ENCODE data around the gene DDX3X.

Gene DDX3X

DNA sequence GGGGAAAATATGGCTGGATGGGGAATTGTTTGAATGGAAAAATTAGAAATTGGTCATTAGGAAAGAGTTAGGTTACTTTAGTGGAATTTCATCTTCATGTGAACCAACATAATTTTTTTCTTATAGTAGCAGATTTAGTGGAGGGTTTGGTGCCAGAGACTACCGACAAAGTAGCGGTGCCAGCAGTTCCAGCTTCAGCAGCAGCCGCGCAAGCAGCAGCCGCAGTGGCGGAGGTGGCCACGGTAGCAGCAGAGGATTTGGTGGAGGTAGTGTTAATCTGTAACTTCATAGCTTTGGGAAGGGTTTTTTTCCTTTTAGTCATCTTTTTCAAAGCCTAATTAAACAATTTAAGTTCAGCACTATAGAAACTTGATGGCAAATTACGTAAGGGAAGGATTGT, 13.2 kb downstream of the DDX3X start:
- H2AFZ ChIP-seq (ENCODE audit: low read depth), result no peak overlapping the region
- TF ChIP-seq, protein P1, sequence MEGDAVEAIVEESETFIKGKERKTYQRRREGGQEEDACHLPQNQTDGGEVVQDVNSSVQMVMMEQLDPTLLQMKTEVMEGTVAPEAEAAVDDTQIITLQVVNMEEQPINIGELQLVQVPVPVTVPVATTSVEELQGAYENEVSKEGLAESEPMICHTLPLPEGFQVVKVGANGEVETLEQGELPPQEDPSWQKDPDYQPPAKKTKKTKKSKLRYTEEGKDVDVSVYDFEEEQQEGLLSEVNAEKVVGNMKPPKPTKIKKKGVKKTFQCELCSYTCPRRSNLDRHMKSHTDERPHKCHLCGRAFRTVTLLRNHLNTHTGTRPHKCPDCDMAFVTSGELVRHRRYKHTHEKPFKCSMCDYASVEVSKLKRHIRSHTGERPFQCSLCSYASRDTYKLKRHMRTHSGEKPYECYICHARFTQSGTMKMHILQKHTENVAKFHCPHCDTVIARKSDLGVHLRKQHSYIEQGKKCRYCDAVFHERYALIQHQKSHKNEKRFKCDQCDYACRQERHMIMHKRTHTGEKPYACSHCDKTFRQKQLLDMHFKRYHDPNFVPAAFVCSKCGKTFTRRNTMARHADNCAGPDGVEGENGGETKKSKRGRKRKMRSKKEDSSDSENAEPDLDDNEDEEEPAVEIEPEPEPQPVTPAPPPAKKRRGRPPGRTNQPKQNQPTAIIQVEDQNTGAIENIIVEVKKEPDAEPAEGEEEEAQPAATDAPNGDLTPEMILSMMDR (conservative IDR thresholded peaks at IDR 0.05; ENCODE audit: low read depth, low read length), result no peak
- no peak overlapping the region for H3K4me2 ChIP-seq
- no peaks in the 10 kb centered on the region for H3K4me1 ChIP-seq (ENCODE audit: low read depth, poor library complexity, severe bottlenecking)
- H4K20me1 ChIP-seq (ENCODE audit: insufficient read depth), result no peaks in the 10 kb centered on the region; the same call in 1 of the 2 replicates
- H3K79me2 ChIP-seq (ENCODE audit: insufficient read depth, low read depth), result peaks cover 21% of the 10 kb centered on the region; the same call in 1 of the 2 replicates
- H3K4me3 ChIP-seq (IDR thresholded peaks at IDR 0.05; ENCODE audit: insufficient read depth, low read depth, low read length), result no peak overlapping the region
- H3K36me3 ChIP-seq (ENCODE audit: insufficient read depth), result peaks cover 40% of the 10 kb centered on the region; the same call in 1 of the 2 replicates
- no peak overlapping the region for H3K9ac ChIP-seq
- no peaks in the 10 kb centered on the region for H3K27me3 ChIP-seq (ENCODE audit: insufficient read depth, low read depth)
- H3K27ac ChIP-seq, result no peak overlapping the region

DNA sequence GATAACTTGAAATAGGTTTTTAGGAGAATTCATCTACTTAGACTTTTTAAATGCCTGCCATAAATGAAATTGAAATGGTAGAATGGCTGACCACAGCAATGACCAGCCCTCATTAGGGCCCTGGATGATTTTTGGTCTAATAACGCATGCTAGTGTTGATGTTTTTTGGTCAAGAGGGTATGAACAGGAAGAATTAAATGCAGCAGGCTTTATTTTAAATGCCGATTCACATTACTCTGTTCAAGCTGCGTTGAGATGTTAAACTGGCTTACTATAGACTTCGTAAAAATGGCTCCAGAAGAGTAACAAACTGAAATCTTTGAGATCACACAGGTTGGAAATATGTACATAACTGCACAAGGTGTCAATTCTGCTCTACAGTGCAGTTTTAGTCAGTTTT, 14.6 kb downstream of the DDX3X start:
- no peaks in the 10 kb centered on the region for H4K20me1 ChIP-seq (ENCODE audit: insufficient read depth)
- H2AFZ ChIP-seq (ENCODE audit: low read depth), result no peak overlapping the region
- H3K4me3 ChIP-seq (IDR thresholded peaks at IDR 0.05; ENCODE audit: insufficient read depth, low read depth, low read length), result no peak overlapping the region
- H3K27ac ChIP-seq, result no peak overlapping the region
- H3K27me3 ChIP-seq (ENCODE audit: insufficient read depth, low read depth), result no peaks in the 10 kb centered on the region
- peaks cover 30% of the 10 kb centered on the region; the same call in 1 of the 2 replicates for H3K36me3 ChIP-seq (ENCODE audit: insufficient read depth)
- H3K9ac ChIP-seq, result no peak overlapping the region
- H3K79me2 ChIP-seq (ENCODE audit: insufficient read depth, low read depth), result peaks cover 11% of the 10 kb centered on the region; the same call in 1 of the 2 replicates
- H3K4me2 ChIP-seq, result no peak overlapping the region
- no peaks in the 10 kb centered on the region for H3K4me1 ChIP-seq (ENCODE audit: low read depth, poor library complexity, severe bottlenecking)
- TF ChIP-seq, protein P1 (conservative IDR thresholded peaks at IDR 0.05; ENCODE audit: low read depth, low read length), result no peak

DNA sequence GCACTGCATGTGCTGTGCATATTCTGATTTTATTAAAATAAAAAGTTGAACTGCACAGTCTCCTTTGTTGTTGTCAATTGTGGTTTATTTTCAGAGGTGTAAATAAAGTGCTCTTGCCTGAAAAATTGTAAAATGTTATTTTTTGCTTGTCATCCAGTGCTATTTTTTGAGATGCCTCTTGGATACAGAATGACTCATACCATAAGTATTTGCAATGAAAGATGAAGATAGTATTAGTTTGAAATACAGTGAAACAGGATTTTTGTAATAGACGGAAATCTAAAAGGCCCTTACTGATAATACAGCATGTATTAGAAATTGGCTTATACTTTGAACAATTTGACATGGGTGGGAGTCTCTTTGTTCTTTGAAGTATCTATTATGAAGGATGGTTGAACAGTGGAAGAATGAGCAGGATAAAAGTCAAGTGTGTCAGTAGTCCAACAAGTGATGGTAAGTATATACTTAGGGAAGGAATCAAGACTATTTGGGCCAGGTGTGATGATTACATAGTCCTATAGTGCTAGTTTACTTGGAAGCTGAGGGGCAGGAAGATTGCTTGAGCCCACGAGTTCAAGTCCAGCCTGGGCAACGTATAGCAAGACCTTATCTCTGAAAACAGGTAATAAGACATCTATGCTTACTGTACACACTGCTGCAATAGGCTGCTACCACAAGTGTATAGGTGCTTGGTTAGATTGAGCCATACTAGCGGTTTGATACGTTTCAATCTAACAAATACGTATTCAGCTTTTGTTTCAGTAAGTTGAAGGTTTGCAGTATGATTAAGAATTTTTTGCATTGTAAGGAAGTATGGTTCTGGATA, 16.4 kb downstream of the DDX3X start:
- Histone ChIP-seq H3K27me3 (ENCODE audit: insufficient read depth, low read depth) (no peaks in the 10 kb centered on the region), H3K4me3 (IDR thresholded peaks at IDR 0.05; ENCODE audit: insufficient read depth, low read depth, low read length) (no peak overlapping the region), H3K27ac (no peak overlapping the region), H3K36me3 (ENCODE audit: insufficient read depth) (peaks cover 17% of the 10 kb centered on the region; the same call in 1 of the 2 replicates), H3K4me1 (ENCODE audit: low read depth, poor library complexity, severe bottlenecking) (no peaks in the 10 kb centered on the region), H4K20me1 (ENCODE audit: insufficient read depth) (no peaks in the 10 kb centered on the region), H3K79me2 (ENCODE audit: insufficient read depth, low read depth) (0 out of 2 replicates have a peak, but pooled peaks cover 5% of the 10 kb centered on the region), H3K4me2 (no peak overlapping the region), H2AFZ (ENCODE audit: low read depth) (no peak overlapping the region), H3K9ac (no peak overlapping the region)
- TF ChIP-seq, protein P1 (conservative IDR thresholded peaks at IDR 0.05; ENCODE audit: low read depth, low read length), result no peak

DNA sequence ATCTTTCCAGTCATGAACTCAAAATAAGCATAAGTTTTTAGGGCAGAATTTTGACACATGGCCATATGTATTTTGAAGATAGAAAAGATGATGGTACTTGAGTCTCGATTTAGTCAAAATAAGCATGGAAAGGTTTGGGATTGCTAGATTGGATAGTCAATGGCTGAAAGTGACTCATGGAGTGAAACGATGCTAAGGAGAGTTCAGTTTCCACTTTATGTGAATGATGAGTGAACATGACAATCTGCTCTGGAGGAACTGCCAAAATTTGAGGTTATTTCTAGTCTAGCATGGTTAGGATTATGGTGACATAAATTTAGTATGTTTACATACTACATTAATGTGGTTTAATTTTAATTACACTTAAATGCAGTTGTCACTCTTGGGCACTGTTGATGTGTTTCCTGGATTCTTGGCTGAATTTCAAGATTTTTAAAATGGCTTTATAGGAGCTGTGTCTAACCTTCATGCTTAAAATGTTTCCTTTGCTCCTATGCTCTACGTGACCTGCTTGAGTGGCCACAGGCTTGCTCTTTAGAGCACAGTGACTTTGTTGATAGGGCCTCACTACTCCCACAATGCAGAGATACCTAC, 17.1 kb downstream of the DDX3X start:
- no peaks in the 10 kb centered on the region for H3K79me2 ChIP-seq (ENCODE audit: insufficient read depth, low read depth)
- no peak overlapping the region for H3K27ac ChIP-seq
- TF ChIP-seq, protein P1 (conservative IDR thresholded peaks at IDR 0.05; ENCODE audit: low read depth, low read length), result no peak
- peaks cover 10% of the 10 kb centered on the region; the same call in 1 of the 2 replicates for H3K36me3 ChIP-seq (ENCODE audit: insufficient read depth)
- H2AFZ ChIP-seq (ENCODE audit: low read depth), result no peak overlapping the region
- no peaks in the 10 kb centered on the region for H3K27me3 ChIP-seq (ENCODE audit: insufficient read depth, low read depth)
- no peaks in the 10 kb centered on the region for H4K20me1 ChIP-seq (ENCODE audit: insufficient read depth)
- H3K4me2 ChIP-seq, result no peak overlapping the region
- no peak overlapping the region for H3K4me3 ChIP-seq (IDR thresholded peaks at IDR 0.05; ENCODE audit: insufficient read depth, low read depth, low read length)
- H3K9ac ChIP-seq, result no peak overlapping the region
- H3K4me1 ChIP-seq (ENCODE audit: low read depth, poor library complexity, severe bottlenecking), result no peaks in the 10 kb centered on the region
